Right lung (tissue), 5 donors: ENCODE measurements around the gene PPP3R2. TPM values are rescaled to one million over a fixed set of nuclear protein-coding genes. Genes with fewer than 3 reads are reported as not detected.

ENCODE experiments used
- polyA plus RNA-seq, 5 donors: library from polyadenylated mRNA; unstranded; fragments of 120-200 nt; gene quantifications; one replicate each; pipeline versions ENCODE4 v1.2.1 to v1.2.3, GENCODE V29; 2013; ENCODE audit warnings: inconsistent platforms in 1 of 5, low replicate concordance in 1 of 5; ENCODE audit not compliant: insufficient read length in 5 of 5, insufficient read depth in 1 of 5

Gene PPP3R2
- polyA plus RNA-seq, 5 donors, result 0.04 TPM; not detected in 4

Other genes starting within 250 kb of the PPP3R2 start
- gene BAAT, start 210.0 kb downstream of the PPP3R2 start, polyA plus RNA-seq, result 1 to 10 TPM in 1 of 5 donors, under 1 TPM in 4; 0.39 to 1.2 (median 0.74) TPM
- gene MRPL50, start 196.4 kb downstream of the PPP3R2 start, polyA plus RNA-seq, result 10 to 100 TPM; 20.1 to 28.3 (median 22.9) TPM
- gene ZNF189, start 196.1 kb downstream of the PPP3R2 start, polyA plus RNA-seq, result 10 to 100 TPM; 30.4 to 50.9 (median 43.5) TPM
- 1 to 10 TPM in 2 of 5 donors, under 1 TPM in 3; 0.50 to 8.6 (median 0.96) TPM for gene ALDOB, start 159.2 kb downstream of the PPP3R2 start, polyA plus RNA-seq
- gene RNF20, start 61.1 kb downstream of the PPP3R2 start, polyA plus RNA-seq, result 10 to 100 TPM; 41.5 to 61.8 (median 58.2) TPM
- gene GRIN3A, start 143.7 kb upstream of the PPP3R2 start, polyA plus RNA-seq, result 1 to 10 TPM in 3 of 5 donors, under 1 TPM in 2; 0.26 to 1.8 (median 1.0) TPM